Endothelial cell (in vitro differentiated cells): ENCODE results near the gene CFAP221. TPM values are rescaled to one million over a fixed set of nuclear protein-coding genes. Genes with fewer than 3 reads are reported as not detected.

Experiments
- DNase-seq: peaks from one replicate; pipeline ENCODE4 v3.0.0; 2021; ENCODE audit warnings: low spot score
- H3K27ac Mint-ChIP-seq: one replicate; pipeline ENCODE4 v1.8.0; 2021; ENCODE audit warnings: mixed read lengths, inconsistent platforms; ENCODE audit not compliant: unreplicated experiment
- H3K27me3 Mint-ChIP-seq: one replicate; pipeline ENCODE4 v1.8.0; 2021; ENCODE audit warnings: mild to moderate bottlenecking, moderate library complexity, mixed read lengths, inconsistent platforms; ENCODE audit not compliant: unreplicated experiment
- H3K36me3 Mint-ChIP-seq: one replicate; pipeline ENCODE4 v1.8.0; 2021; ENCODE audit warnings: mild to moderate bottlenecking, low read depth, mixed read lengths, inconsistent platforms; ENCODE audit not compliant: unreplicated experiment
- H3K4me1 Mint-ChIP-seq: one replicate; pipeline ENCODE4 v1.8.0; 2021; ENCODE audit warnings: mild to moderate bottlenecking, mixed read lengths, inconsistent platforms; ENCODE audit not compliant: unreplicated experiment
- H3K4me3 Mint-ChIP-seq: one replicate; pipeline ENCODE4 v1.8.0; 2021; ENCODE audit warnings: mild to moderate bottlenecking, mixed read lengths, inconsistent platforms; ENCODE audit not compliant: unreplicated experiment
- H3K9me3 Mint-ChIP-seq: one replicate; pipeline ENCODE4 v1.8.0; 2021; ENCODE audit warnings: mixed read lengths, inconsistent platforms; ENCODE audit not compliant: unreplicated experiment
- total RNA-seq: library from RNA; stranded (reverse); fragmentation: NEBNext Ultra II Directional; extraction: Animal tissue kit (Norgen Biotek cat#: 25700); gene quantifications from one replicate; pipeline ENCODE4 v1.2.1, GENCODE V29; 2021; ENCODE audit not compliant: unreplicated experiment
- TF ChIP-seq, protein P1 (sequence below): fragments of 200-600 bp; sonication (generic); IDR thresholded peaks from one replicate; pipeline ENCODE4 v1.5.0; 2021; ENCODE audit warnings: antibody characterized with exemption; ENCODE audit not compliant: unreplicated experiment

The CFAP221 gene
- total RNA-seq, 1 donor from 2014 or later, result 1.1 TPM

DNA sequence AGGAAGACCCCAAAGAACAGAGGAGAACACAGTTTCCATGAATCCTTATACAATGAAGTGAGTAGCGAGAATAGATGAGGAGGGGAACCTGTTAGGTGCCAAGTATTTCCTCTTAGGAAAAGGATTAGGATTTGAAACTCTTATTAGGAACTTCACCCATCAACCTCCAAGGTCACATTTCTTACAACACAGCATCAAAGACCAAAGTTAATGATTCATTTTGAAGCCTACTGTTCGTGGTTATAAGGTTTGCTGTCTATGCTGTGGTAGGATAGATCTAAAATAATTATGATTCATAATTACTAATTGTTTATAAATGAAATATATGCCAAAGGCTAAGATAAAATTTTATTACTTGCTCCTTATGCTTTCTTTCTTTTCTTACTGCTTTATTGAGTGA is 6.1 kb downstream of the CFAP221 start:
- Mint-ChIP-seq H3K36me3 (no peaks in the 10 kb centered on the region), H3K4me3 (no peak overlapping the region), H3K27me3 (no peaks in the 10 kb centered on the region), H3K27ac (no peak overlapping the region), H3K9me3 (no peaks in the 10 kb centered on the region), H3K4me1 (peaks cover 5% of the 10 kb centered on the region)
- TF ChIP-seq, protein P1, sequence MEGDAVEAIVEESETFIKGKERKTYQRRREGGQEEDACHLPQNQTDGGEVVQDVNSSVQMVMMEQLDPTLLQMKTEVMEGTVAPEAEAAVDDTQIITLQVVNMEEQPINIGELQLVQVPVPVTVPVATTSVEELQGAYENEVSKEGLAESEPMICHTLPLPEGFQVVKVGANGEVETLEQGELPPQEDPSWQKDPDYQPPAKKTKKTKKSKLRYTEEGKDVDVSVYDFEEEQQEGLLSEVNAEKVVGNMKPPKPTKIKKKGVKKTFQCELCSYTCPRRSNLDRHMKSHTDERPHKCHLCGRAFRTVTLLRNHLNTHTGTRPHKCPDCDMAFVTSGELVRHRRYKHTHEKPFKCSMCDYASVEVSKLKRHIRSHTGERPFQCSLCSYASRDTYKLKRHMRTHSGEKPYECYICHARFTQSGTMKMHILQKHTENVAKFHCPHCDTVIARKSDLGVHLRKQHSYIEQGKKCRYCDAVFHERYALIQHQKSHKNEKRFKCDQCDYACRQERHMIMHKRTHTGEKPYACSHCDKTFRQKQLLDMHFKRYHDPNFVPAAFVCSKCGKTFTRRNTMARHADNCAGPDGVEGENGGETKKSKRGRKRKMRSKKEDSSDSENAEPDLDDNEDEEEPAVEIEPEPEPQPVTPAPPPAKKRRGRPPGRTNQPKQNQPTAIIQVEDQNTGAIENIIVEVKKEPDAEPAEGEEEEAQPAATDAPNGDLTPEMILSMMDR, result no peak
- DNase-seq, result no peak

DNA sequence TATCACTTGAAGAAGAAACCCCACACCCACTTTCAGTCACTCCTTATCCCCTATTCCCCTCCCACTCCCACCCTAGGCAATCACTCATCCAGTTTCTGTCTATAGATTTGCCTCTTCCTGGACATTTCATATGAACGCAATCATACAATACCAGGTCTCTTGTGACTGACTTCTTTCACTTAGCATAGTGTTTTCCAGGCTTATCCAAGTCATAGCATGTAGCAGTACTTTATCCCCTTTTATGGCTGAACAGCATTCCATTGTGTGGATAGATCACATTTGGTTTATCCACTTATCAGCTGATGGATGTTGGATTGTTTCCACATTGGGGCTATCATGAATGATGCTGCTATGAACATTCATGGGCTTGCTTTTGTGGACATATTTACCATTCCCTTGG is 6.6 kb downstream of the CFAP221 start:
- H3K27me3 Mint-ChIP-seq, result no peaks in the 10 kb centered on the region
- no peaks in the 10 kb centered on the region for H3K36me3 Mint-ChIP-seq
- no peak overlapping the region for H3K27ac Mint-ChIP-seq
- H3K9me3 Mint-ChIP-seq, result no peaks in the 10 kb centered on the region
- no peak overlapping the region for H3K4me3 Mint-ChIP-seq
- no peak for DNase-seq
- peaks cover 5% of the 10 kb centered on the region for H3K4me1 Mint-ChIP-seq
- TF ChIP-seq, protein P1, result no peak

DNA sequence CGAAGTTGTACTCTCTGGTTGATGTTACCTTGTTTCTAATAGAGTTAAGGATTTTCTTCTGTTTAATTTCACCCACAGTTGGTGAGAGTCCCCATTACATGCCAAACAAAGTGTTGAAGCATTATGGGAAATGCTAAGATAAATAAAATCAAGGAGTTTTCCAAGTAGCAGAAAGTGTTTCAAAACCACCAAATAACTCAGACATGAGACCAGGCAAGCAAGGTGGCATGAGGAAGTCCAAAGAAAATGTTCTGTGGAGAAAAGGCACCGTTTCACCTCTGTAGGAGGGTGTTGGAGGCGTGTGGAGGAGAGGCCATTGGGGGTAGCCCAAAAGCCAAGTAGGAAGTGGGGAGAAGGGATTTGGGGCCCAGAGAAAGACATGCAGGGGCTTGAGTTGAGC is 8.7 kb downstream of the CFAP221 start:
- Mint-ChIP-seq H3K9me3 (no peaks in the 10 kb centered on the region), H3K4me3 (no peak overlapping the region), H3K27me3 (no peaks in the 10 kb centered on the region), H3K4me1 (no peaks in the 10 kb centered on the region), H3K36me3 (no peaks in the 10 kb centered on the region), H3K27ac (no peak overlapping the region)
- DNase-seq, result no peak
- TF ChIP-seq, protein P1, result no peak

DNA sequence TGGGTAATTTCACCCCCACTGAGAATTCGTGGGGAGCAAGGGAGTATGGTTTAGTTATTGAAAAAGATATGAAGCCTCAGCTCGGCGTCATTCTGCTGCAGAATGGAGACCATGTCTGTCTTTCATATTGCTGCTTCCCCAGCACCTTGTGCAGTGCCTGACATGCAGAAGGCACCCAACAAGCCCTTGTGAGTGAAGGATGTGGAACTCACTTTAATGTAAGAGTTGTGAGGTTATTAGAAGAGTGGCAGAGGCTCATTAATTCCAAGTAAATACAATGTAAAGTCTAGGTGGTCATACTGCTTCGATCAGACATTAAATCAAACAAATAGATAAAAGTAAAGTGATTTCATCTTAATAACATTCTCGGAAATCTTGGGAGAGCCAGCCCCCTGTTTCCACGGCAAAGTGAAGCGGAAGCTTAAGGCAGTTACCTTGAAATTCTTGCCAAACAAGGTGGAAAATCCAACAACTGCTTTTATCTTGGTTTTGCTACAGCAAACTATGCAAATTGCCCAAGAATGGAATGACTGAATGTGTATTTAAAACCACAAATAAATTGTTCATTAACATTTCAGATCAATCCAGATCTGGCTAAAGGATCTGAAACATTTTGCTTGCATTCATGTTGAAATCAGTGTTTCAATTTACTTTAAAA is 9.6 kb downstream of the CFAP221 start:
- Mint-ChIP-seq H3K9me3 (no peaks in the 10 kb centered on the region), H3K27me3 (no peaks in the 10 kb centered on the region), H3K27ac (no peak overlapping the region), H3K4me3 (no peak overlapping the region), H3K36me3 (no peaks in the 10 kb centered on the region), H3K4me1 (no peaks in the 10 kb centered on the region)
- no peak for DNase-seq
- TF ChIP-seq, protein P1, result no peak

DNA sequence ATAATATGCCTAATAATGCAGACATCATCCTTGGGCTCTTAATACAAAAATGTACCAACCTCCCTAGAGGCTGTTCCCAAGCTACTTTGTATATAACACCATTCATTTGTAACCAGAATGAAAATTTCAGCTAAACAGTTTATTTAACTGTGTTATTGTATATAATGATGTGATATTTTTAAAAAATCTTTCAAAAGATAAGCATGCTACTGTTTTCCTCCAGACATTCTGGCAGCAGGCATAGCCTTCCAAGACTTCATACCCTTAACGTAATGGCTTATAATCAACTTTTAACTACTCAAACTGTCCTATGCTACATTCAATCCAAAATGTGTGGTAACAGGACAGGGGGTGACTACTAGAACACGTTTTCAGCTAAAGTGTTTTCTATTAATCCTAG is 21.2 kb downstream of the CFAP221 start:
- Mint-ChIP-seq H3K9me3 (no peaks in the 10 kb centered on the region), H3K27ac (no peak overlapping the region), H3K4me1 (no peaks in the 10 kb centered on the region), H3K36me3 (no peaks in the 10 kb centered on the region), H3K4me3 (no peak overlapping the region), H3K27me3 (no peaks in the 10 kb centered on the region)
- TF ChIP-seq, protein P1, result no peak
- no peak for DNase-seq
